DMS53 treated with DMSO at 0.1 percent for 48 hours (cell line): ENCODE results near the gene MEA1.
"Not testable (repeated sequence)": the region's sequence is repeated elsewhere in the genome, so short reads cannot be mapped to it uniquely, and the experiment has no call there.

Source experiments
- DNase-seq: peaks from one replicate; lab custom pipeline; 2025; ENCODE audit not compliant: unreplicated experiment; lab: John Stamatoyannopoulos, UW

The MEA1 gene

DNA sequence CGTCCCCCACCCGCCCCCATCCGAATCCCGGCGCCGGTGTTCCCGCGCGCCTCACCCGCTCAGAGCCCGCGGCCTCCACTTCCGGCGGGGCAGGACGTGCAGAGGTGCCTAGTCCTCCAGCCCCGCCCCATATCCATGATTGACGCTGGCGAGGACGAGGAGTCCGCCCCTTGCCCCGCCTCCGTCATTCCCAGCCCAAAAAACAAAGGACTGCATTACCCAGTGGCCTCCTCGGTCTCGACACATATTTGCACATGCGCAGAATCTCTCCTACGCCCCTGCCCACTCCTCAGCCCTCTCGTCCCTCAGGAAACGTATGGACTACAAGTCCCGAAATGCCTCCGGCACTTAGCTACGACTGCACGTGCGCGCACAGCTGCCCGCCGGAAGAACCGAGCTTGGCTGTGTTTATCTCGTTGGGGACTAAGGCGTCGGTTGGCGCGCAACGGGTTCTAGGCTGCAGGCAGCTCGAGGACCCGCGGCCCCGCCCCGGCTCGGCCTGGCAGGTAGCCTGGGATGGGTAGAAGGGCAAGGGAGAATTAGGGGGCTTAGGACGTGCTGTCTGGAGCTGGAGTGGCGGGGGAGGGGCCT, at the start of gene MEA1, which contains the start of gene KLHDC3:
Gene MEA1, minus strand, starts transcription at position 104 of the 591 bp plus-strand sequence. CDS start 133 bp downstream, outside the sequence.
Gene KLHDC3, plus strand, starts transcription at position 407 of the 591 bp plus-strand sequence. CDS start 2,944 bp downstream, outside the sequence.
- DNase-seq: peak; percentile 99

DNA sequence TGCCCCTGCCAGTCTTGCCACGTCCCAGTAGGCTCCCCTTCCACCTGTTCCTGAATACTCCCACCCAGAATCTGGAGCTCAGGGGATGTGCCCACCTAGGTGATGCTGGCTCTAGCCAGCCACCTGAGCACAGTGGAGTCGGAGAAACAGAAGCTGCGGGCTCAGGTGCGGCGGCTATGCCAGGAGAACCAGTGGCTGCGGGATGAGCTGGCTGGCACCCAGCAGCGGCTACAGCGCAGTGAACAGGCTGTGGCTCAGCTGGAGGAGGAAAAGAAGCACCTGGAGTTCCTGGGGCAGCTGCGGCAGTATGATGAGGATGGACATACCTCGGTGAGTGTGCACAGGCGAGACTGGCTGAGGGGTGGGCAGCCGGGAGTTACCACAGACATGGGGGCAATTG, 49.1 kb upstream of the MEA1 start:
- DNase-seq: no peak

DNA sequence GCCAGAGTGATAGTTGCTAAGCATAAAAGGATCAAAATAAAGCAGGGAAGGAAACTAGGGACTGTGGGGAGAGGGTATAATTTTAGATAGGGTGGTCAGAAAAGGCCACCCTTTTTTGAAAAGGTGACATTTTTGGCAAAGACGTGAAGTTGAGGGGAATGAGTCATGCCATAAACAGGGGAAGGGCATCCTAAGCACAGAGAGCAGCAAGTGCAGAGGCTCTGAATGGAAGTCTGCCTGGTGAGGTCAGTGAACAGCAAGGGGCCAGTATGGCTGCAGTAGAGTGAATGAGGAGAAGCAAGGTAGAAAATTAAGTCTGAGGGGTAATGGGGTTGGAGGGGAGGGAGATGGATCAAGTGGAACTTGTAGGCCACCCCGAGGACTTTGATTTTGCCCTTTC, 48.1 kb upstream of the MEA1 start:
- no peak for DNase-seq

DNA sequence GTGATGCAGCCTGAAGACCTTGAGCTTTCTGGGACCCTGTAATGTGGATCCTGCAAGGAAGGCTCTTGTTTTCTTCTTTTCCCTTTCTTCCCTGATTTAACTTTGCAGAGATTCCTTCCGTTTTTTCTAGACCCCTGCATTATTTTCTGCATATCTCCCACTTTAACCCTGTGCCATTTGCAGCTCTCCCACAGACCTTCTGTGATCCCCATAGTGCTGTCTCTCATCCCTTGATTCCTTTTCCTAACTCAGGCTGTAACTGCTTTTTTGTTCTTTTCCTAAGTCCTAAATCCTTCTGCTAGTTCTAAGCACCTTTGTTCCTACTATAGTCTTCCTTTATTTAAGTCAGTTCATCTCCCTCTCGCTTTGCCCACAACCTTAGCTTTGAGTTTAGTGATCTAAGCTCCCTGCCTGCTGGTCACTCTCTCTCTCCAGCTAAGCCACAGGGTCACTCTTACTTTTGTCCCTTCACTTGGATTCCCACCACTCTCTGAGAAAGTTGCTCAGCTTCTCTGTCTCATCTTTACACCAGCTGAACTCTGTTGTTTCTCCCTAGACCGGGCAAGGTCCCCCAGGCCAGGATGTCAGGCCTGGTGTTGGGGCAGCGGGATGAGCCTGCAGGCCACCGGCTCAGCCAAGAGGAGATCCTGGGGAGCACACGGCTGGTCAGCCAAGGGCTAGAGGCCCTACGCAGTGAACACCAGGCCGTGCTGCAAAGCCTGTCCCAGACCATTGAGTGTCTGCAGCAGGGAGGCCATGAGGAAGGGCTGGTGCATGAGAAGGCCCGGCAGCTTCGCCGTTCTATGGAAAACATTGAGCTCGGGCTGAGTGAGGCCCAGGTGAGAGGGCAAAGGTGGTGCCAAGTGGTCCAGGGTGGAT, 47.2 kb upstream of the MEA1 start:
- DNase-seq: no peak

DNA sequence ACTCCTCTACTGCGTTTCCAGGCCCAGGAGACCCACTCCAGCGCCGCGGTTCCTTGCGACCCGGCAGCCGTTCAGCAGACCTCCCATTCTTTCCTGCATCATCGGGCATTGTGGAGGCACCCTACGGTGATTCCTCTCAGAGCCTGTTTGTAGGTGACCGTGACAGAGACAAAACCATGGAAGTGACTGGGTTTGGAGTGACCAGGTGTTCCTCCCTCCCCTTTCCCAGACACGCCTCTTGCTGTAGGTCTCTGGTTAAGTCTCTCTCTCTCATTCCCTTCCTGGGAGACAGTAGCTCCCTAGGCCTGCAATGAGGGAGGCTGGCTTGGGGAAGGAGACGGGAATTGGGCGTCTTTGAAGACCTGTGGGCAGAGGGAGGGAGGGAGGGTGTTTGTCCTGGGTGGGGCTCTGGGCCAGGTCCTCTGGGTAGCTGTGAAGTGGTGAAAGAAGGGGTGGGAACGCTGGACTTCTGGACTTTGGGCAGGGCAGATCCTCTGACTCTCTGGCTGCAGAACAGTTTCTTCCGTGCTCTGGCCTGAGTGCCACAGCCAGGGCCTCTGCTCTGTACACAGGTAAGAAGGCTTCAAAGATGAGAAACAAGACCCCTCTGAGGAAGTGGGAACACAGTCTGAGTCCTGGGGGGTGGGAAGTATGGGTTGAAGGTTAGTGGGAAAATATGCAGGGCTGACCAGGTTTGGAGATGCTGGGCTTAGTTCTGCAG, 46.4 kb upstream of the MEA1 start:
- peak; percentile 60 for DNase-seq

DNA sequence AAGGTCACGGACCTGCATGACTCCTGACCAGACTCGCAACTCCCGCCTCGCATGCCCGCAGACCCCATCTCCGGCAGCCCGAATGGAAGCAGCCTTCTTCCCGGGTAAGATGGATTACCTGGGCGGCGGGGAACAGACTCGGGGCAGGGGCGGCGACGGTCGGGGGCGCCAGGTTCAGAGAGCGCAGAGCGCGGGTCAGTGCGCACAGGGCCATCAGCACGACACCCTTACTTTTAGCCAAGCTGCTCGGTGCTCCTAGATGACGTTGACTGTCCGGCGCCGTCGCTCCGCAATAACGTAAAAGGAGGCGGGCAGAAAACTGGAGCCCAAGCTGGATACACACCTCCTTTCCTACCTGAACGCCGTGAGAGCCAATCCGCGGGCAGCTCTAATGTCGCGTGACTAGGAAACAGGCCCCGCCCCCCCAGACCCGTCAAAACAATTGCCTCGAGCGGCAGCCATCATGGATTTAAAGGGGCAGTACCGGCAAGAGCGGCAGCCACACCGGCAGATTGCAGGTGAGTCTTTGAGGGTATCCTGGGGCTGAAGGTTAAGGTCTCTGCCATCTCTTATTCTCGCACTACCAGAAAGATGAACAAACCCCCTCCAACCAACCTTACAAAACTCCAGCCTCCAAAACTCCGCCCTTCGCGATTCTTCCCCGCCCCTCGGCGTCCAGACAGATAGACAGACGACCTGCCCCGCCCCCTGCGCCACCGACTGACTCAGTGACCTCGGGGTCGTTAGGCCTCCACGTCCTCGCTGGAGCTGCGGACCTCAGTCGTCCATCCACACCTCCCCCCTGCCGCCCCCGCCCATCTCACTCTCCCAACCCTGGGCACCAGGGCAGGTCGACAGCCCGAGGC, 45.7 kb upstream of the MEA1 start, which contains the start of the genes KLC4 and MRPL2:
Gene KLC4, plus strand, starts transcription at position 464 of the 866 bp plus-strand sequence. CDS start 1,705 bp downstream, outside the sequence.
Gene MRPL2, minus strand, starts transcription at position 267 of the 866 bp plus-strand sequence. Its CDS starts 53 bp downstream, at position 214.
- peak; percentile 94 for DNase-seq

DNA sequence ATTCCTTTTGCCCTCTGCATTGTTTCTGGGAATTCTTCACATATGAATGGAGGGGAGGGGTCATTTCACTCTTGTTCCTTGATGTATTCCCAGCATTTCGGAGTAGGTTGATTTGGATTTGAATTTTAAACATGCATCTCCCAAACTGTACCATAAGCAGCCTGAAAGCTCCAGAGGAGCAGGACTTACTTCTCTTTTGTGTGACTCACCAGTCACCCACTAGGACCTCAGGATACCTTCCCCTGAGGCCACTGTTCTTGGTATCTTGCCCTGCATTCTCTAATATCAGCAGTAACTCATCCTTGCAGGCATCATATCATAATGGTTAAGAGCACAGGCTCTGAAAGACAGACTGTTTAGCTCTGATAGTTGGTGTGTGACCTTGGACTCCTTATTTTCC, 44.8 kb upstream of the MEA1 start:
- no peak for DNase-seq

DNA sequence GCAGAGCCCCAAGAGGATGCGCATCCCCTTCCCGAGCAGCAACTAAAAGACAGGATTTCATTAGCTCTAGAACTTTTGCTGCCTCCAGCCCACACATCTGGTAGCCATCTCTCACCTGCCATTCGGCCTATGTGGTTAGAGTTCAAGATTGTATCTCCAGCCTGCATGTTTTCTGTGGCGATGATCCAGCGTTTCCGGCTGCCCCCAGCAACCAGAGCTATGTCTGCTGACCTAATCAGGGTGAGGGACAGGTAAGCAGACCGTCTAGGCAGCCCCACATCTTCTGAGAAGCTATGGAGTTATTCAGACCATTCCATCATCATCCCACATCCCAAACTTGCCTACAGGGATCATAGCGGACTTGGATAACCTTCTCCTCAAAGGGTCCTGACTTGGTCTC, 42.2 kb upstream of the MEA1 start:
- no peak for DNase-seq

DNA sequence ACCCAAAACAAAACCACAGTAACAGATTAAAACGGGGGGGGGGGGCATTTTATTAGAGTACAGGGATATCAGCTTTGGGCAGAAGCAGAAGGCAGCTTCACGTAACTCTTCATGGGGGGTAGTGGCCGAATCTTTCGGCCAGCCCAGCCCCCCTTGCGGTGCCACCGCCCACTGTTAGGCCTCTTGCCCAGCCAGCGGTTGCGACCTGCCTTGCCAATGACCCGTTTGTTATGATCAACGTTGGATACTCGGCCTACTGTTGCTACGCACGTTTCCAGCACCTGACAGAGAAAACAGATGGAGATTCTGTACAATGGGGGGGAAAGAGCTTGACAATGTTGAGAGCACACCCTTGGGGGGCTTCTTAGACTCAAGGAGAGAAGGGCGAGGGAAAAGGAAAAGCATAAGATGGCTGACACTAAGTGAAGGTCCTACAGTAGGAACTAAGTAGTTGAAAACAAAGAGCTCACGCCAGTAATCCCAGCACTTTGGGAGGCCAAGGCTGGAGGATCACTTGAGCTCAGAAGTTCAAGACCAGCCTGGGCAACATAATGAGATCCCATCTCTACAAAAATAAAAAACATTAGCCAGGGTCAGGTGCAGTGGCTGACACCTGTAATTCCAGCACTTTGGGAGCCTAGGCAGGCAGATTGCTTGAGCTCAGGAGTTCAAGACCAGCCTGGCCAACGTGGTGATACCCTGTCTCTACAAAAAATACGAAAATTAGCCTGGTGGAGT, 40.6 kb upstream of the MEA1 start:
- DNase-seq: no peak

DNA sequence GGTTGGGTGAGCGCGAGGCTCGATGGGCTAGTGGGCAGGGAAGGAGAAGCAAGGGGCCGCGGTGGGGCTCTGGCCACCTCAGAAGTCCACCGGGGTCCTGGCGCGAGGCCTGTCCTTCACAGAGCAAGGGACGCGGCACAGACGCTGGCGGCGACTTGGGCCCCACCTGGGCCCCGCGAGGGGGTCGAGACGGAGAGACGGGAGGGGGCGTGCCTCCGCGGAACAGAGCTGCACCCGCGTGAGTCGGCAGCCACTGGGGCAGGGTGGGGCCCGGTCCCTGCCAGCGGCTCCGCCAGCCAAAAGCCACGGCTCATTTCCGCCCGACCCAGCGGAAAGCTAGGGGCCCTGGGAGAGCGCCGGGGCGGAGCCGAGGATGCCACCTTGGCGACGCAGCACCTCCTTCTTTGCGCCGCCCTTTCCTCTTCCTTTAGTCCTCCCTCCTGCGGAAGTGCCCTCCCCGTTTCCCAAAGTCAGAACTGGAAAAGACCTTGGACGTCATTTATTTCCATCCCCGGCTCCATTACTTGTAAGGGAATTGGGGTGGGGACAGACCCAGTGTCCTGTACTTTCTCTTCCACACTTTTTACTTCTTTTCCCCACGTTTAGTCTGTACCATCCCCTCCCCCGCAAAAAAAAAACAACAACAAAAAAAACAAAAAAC, 39.9 kb upstream of the MEA1 start, which contains the start of gene CUL7:
Gene CUL7, minus strand, starts transcription at position 307 of the 661 bp plus-strand sequence. CDS start 1,063 bp downstream, outside the sequence.
- peak; percentile 97 for DNase-seq

DNA sequence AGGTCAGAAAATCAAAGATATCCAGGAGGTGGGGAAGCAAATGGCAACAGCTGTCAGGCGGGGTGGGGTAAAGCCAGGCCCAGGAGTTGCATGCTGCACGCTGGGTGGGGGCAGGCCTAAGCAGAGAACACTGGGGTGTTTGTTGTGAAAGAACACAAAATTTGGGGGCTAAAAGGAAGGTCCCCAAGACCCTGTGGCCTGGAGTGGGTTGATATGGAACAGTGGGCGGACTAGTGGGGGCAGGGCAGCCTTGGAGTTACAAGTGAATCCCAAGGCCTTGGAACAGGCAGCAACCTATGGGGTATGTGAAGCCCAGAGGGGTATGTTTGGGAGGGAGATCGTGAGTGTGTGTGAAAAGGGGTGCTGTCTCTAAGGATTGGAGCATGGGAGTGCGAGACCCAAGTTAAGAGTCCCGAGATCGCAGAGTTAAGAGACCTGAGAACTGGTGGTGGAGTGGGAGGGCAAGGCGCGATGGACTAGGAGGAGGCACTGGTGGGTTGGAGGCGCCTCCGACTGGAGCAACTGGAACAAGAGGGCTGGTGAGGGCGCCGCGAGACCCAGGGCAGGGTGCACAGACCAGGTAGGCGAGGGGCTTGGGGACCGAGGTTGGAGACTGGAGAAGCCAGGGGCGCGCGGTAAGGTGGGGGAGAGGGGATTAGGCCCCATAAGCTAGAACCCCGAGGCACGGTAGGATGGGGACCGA, 39.2 kb upstream of the MEA1 start:
- no peak for DNase-seq

DNA sequence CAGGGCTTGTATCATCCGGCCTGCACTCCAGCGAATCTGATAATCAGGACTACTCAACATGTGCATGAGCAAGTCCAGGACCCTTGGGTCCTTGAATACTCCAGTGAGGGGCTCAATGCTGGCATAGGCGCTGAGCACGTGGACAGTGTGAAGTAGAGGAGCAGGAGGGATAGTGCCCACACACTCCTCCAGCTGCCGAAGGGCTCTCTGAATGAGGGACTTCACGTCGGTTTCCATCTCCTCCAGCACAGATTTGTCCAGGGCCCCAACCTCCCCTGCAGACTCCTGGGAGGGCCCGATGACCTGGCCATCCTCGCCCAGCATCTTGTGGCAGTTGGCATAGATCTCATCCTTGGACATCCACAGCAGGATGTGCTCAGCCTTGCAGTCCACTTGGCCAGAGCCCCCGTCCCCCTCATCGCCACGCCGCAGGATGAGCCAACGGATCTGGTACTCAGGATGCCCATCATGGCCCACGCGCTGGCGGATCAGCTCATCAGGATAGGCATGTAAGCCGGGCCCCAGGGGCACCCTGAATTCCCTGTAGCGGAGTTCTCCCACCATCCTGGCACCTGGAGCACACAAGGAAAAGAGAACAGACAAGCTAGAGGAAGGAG, 38.6 kb upstream of the MEA1 start:
- no peak for DNase-seq

DNA sequence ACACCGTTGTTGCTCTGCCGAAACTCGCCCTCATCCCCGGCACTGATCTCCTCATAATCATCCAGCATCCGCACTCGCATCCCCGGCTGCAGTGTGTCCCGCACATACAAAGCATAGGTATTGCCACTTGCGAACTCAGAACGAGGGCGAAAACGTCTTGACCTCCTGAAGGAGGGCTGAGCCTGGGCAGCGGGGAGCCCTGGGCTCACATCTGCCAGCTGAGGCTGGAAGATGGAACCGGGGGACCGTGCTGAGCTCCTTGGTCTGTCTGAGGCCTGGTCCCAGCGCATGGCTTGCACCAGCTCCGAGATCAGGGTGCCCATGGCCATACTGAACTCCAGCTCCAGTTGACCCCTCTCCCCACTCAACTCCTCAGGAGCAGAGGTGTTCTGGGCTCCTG, 37.2 kb upstream of the MEA1 start:
- DNase-seq: no peak

DNA sequence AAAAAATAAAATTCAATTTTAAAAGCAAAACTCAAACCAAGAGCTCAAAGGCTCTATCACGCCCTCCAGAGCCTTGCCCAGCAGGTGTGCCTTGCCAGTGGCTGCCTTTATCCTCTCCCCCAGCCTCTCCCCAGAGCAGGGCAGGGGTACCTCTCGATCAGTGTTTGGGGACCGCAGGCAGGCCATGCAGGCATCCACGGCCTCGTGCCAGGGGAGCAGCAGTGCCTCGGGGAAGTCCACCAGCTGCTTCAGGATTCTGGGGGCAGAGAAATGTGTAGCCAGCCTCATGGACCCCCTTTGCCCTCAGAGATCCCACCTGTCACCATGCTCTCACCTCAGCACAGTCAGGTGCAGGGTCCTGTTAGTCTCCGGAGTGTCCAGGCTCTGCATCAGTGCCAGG, 34.3 kb upstream of the MEA1 start:
- DNase-seq: no peak

DNA sequence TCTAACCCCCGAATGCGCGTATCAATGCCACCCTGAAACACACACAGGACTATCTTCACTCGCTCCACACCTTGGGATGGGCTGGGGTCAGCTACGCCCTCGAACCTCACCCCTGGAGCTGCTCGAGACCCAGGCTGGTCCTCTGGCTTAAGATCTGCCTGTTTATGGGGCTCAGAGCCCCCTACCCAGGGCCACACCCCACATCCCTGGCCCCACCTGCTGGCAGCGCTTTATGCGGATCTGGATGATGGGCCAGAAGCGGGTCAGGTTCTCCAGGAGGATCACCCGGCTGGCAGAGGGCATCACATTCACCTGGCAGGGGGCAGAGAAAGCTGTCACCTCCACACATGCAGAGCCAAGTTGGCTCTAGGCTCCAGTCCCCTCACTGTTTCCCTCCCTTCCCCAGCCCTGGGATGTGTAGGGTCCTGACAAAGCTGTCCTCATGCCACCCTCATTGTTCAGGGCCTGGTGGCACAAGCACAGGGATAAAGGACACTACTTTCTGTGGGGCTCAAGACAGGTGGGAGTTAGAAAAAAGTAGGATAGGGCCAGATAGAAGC, 31.7 kb upstream of the MEA1 start:
- DNase-seq: no peak

DNA sequence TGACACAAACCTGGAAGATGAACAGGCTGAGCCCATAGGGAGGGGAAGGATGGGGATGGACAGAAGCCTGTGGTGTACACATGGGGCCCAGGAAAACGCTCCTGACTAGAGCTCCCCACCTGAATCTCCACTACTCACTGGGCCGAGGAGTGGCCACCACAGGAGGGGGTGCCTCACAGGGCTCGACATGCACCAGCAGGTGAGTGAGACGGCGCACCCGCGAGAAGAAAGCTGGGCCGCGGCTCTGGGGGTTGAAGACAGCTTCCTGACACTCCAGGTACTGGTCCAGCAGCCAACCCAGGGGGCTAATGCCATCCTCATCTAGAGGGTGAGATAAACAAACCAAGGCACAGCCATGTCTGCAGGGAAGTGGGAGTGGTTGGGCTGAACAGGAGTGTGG, 29.6 kb upstream of the MEA1 start:
- DNase-seq: no peak

DNA sequence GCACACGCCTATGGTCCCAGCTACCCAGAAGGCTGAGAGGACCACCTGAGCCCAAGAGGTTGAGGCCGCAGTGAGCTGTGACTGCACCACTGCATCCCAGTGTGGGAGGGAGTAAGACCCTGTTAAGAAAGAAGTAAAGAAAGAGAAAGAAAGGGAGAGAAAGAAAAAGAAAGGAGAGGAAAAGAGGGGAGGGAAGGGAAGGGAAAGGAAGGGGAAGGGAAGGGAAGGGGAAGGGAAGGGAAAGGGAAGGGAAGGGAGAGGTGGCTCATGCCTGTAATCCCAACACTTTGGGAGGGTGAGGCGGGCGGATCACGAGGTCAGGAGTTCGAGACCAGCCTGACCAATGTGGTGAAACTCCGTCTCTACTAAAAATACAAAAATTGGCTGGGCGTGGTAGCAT, 27.7 kb upstream of the MEA1 start:
- DNase-seq: not testable (repeated sequence)
